ENCODE measurements around the gene SNAP29.
"Not testable (repeated sequence)": the region's sequence is repeated elsewhere in the genome, so short reads cannot be mapped to it uniquely, and the experiment has no call there.

SNAP29 gene

DNA sequence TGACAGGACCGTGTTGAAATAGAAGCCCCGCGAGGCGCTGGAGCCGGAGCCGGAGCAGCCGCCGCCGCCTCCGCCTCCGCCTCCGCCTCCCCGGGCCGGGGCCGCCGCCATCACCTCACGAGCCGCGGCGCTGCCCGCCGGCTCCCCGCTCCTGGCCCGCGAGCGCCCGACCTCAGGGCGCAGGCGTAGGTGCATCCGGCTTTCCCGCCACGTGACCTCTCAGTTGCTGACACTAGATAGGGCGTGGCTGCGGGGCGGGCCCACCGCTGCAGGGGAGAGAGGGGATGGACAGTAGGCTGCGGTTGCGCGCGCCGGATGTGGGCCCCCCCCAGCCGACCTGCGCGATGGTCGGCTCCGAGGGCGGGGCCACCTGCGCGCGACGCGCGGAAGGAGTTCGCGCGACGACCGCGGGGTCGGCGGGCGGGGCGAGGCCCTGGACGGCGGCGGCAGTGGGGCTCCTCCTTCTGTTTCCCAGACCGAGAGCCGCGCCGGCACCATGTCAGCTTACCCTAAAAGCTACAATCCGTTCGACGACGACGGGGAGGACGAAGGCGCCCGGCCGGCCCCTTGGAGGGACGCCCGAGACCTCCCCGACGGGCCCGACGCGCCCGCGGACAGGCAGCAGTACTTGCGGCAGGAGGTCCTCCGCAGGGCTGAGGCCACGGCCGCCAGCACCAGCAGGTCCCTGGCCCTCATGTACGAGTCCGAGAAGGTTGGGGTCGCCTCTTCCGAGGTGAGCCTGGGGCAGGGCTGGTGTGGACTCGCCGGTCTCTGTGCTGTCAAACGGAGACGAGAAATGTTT, at the start of gene SNAP29, which contains the start of gene PI4KA:
Gene SNAP29 (plus strand): TSS at position 393 of the 802 bp plus-strand sequence. CDS start 104 bp downstream, at position 497.
Gene PI4KA (minus strand): TSS at position 197 of the 802 bp plus-strand sequence. CDS start 86 bp downstream, at position 111.
- peak; percentile 93 to 95 for DNase-seq

DNA sequence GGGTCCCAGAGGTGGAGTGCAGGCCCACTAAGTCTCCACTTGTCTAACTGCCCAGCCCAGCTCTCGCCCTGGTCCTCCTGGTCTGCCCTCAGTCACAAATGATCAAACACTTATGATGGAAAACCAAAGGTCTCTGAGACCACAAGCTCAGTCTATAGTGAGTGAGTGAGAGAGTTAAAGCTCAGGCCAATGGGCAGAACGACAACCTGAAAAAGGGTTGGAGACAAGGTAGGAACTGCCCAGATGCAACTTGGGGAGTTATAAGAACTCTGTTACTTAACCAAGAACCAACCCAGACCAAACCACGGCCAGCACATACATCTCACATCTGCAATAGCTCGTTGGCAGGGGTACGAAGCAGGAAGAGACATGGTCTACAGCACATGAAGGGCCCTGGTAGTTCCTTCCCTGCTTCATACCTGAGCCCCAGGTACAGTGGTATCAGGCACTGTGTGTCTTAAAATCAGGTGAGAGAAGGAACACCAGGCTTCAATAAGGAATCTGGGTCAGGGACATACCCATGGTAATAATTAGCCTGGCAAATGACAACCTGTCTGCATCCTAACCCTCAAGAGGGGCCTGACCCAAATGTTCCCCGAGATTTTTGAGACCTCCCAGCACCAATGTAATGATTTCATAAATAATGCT, 49.1 kb upstream of the SNAP29 start:
- no peak for DNase-seq

DNA sequence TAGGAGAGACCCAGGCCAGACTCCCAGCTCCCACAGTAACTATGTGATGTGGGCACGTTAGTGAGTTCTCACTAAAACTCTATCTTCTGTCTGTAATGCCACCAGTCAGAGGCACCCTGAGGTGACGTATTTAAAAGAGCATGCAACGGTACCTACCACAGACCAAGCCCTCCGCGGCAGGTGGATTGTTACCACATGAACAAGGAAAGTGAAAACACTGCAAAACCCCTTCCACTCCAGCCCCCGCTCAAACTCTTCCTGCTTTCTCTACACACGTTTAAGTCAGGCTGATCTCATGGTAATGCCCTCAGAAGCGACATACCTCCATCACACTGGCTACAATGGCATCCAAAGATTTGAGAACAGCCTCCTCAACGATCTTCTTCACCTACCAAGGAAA, 48.2 kb upstream of the SNAP29 start:
- no peak for DNase-seq

DNA sequence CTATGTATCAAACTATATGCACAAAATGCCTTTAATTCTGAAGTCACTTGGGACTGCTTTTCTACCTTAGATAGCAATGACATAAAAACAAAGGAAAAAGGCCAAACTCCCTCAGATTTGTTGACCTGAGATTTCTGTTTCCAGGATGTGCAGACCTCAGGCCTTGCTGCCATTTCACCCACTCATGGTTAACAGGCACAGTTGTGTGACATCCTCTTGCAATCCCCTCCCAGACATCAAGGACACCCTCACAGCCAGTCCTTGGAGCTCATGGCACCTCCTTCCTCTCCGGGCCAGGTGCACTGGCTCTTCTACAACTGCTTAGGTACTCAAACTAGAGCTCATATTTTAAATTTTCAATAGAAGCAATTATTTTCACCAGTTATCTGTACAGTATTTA, 47.6 kb upstream of the SNAP29 start:
- DNase-seq, result no peak

DNA sequence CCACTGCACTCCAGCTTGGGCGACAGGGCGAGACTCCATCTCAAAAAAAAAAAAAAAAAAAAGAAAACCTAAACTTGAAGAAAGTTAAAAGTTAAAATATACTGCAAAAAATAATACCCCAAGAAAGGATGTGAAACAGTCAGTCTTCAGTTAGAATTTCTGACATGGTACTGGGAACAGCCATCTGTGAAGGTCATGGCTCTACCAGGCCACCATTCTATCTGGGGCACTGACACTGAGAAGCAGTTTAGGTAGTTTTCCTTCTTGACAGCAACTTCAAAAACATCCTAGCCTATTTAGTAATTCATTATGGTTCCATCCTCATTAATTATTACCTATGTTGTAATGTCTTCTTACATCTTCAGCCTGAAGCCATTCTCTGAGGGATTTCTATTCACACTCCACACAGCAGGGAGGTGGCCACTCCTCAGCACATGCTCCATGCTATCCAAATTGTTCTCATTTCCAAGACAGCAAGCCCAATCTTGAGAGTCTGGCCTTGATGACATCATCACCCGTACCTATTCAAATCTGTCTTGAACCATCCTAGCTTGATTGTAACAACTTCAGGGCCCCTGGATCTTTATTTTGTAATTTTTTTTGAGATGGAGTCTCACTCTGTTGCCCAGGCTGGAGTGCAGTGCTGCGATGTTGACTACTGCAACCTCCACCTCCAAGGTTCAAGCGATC, 46.7 kb upstream of the SNAP29 start:
- no peak for DNase-seq

DNA sequence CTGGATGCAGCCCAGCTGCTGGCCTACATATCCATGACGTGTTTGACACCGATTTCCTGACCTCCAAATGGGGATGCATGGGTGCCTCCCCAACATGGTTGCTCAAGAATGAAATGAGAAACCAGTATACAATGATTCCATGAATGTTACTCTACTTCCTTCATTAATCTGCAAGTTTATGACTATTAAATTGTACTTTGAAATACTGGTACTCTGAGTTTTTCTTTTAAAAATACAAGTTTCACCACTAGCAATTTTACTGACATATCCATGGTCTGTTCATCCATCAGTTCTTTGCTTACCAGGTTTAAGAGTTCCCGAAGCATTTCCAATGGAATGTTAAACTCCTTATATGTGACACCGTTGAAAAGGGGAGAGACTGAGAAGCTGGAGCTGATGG, 45.8 kb upstream of the SNAP29 start:
- DNase-seq, result no peak

DNA sequence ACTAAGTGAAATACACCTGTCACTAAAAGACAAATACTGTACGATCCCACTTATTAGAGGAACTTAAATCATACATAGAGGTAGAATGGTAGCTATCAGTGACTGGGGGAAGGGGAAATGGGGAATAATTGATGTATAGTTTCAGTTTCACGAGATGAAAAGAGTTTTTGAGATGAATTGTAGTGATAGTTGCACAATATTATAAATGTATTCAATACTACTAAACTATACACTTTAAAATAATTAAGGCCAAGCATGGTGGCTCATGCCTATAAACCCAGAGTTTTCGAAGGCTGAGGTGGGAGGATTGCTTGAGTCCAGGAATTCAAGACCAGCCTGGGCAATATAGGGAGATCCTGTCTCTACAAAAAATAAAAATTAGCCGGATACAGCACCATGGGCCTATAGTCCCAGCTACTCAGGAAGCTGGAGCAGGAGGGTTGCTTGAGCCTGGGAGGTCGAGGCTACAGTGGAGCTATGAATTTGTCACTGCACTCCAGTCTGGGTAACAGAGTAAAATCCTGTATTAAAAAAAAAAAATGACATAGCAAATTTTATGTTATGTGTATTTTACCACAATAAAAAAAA, 44.5 kb upstream of the SNAP29 start:
- no peak for DNase-seq

DNA sequence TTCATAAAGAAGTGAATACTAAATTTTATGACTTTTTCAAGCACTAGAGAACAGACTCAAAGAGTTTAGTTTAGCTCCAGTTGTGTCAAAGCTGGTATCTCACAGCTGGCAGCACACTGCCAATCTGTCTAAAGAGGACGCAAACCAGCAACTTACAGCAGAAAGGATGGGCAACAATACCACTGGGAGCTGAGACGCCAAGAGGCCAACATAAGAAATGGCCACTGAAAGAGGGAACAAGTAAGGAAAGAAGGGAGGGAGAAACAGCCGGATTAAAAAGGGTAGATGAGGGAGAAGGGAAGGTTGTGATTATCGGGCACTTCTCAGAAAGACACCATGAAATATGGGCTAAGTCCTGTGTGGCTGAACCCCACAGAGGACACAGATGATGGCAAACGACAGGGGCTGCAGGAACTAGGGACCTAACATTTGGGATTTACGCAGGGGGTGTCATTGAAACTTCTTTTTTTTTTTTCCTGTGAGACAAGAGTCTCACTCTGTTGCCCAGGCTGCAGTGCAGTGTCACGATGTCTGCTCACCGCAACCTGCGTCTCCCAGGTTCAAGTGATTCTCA, 43.2 kb upstream of the SNAP29 start:
- no peak for DNase-seq

DNA sequence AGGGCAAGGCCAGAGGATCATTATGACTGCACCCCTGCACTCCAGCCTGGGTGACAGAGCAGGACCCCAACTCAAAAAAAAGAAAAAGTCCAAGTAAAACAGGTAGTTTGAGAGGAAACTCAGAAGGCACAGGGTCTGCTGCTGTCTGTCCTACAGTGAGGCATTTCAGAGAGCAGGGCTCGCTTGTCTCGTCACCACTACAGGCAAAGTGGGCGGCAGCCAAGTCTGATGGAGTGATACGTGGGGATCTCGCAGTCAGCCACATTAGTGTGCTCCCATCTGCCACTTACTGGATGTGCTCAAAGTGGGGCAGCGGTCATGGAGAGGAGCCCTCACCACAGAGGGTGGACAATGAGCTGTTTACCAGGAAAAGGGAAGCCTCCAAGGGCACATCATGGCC, 42.2 kb upstream of the SNAP29 start:
- DNase-seq, result no peak

DNA sequence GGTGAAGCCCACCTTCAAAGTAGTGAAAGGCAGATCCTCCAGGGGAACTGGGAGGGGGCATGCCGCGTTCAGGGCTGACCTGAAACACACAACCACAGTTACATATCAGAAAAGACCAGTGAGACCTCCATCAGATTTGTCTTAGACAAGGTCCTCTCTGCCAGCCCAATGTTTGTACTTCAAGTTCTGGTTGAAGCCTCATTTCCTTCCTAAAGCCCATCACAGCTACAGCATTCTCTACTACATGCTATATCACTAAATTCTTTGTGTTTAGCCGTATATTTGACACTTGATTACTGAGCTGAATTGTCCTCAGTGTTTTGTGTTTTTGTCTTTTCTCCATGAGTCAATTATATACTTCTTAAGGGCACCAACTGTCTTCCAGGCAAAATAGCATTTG, 40.3 kb upstream of the SNAP29 start:
- no peak for DNase-seq

DNA sequence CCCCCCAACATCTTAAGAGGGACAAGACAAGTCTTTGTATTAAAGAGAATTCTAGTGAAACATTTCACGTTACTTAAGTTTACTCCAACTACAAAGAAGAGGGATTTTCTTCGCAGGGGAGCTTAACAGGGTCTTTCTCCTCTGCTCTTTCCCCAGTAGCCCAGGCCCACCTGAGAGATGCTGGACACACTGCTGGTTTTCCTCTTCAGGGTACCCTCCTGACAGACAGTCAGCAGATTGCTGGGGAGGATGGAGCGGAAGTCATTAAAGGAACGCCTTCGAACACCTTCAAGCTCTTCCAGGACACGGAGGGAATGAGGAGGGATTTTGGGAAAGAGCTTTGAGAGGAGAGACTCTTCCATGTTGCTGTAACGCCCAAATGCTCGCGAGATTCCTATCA, 39.3 kb upstream of the SNAP29 start:
- no peak for DNase-seq

DNA sequence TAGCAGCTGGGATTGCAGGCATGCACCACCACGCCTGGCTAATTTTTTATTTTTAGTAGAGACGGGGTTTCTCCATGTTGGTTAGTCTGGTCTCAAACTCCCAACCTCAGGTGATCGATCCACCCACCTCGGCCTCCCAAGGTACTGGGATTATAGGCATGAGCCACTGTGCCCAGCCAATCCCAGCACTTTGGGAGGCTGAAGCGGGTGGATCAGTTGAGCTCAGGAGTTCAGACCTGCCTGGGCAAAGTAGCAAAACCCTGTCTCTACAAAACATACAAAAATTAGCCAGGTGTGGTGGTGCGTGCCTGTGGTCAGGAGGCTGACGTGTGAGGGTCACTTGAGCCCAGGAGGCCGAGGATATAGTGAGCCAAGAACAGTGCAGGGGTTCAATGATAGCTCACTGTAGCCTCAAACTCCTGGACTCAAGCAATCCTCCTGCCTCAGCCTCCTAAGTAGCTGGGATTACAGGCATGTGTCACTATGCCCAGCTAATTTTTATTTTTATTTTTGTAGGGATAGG, 37.0 kb upstream of the SNAP29 start:
- not testable (repeated sequence) for DNase-seq

DNA sequence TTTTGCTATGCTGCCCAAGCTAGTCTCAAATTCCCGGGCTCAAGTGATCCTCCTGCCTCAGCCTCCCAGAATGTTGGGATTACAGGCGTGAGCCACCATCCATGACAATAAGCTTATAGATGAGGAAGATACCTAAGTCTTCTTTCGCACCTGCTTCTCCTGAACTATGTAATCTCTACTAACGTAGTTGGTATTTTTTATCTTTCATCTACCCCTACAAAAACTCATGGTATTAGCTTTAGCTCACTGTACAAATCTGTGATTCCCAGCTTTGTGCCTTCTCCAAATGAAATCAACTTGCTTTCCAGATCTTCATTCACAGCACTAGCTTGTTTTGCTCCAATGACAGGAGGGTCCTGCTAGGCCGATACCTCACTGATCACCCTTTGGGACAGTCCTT, 36.6 kb upstream of the SNAP29 start:
- no peak for DNase-seq

DNA sequence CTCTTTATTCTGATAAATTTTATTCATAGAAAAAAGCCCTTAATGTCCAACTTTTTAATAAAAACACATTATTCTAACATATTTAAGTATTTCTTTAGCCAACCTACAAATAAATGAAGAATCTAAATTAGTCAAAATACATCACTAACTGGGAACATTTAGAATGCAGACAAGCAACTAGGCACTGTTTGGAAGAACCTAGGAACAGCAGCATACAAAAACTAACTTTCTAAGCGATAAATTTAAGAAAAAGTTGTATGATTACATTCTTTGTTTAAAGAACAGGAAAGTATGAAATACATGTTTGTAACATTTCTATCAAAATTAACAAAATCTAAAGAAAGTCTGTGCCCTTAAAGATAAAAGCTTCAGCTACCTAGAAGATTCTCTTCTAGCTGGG, 35.5 kb upstream of the SNAP29 start:
- no peak for DNase-seq

DNA sequence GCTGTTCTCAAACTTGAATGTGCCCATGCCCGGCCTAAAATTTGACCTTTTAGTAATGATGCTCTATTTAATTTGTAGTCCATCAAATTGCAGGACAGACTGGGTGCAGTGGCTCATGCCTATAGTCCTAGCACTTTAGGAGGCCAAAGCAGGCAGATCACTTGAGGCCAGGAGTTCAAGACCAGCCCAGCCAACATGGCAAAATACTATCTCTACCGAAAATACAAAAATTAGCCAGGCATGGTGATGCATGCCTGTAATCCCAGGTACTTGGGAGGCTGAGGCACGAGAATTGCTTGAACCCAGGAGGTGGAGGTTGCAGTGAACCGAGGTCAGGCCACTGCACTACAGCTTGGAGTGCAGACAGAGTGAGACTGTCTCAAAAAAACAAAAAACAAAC, 33.6 kb upstream of the SNAP29 start:
- not testable (repeated sequence) for DNase-seq

DNA sequence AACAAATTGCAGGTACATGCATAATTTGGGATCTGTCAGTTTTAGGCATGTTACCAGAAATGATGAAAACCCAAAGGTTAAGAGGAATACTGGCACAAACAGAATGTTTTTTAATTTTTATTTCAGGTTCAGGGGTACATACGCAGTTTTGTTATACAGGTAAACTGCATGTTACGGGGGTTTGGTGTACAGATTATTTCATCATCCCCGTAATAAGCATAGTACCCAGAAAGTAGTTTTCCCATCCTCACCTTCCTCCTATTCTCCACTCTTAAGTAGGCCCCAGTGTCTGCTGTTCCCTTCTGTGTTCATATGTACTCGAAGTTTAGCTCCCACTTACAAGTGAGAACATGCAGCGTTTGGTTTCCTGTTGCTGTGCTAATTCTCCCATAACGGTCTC, 33.2 kb upstream of the SNAP29 start:
- no peak for DNase-seq

DNA sequence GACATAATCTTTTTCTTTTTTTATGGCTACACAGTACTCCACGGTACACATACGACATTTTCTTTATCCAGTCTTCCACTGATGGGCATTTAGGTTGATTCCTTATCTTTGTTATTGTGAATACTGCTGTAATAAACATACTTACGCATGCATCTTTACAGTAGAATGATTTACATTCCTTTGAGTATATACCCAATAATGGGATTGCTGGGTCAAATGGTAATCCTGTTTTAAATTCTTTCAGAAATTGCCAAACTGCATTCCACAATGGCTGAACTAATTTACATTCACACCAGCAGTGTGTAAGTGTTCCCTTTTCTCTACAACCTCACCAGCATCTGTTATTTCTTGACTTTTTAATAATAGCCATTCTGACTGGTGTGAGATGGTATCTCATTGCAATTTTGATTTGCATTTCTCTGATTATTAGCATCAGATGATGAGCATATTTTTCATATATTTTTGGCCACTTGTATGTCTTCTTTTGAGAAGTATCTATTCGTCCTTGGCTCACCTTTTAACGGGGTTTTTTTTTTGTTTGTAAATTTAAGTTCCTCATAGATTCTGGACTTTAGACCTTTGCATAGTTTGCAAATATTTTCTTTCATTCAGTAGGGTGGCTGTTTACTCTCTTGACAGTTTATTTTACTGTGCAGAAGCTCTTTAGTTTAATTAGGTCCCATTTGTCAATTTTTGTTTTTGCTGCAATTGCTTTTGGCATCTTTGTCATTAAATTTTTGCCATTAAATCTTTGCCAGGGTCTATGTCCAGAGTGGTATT, 32.2 kb upstream of the SNAP29 start:
- DNase-seq, result not testable (repeated sequence)

DNA sequence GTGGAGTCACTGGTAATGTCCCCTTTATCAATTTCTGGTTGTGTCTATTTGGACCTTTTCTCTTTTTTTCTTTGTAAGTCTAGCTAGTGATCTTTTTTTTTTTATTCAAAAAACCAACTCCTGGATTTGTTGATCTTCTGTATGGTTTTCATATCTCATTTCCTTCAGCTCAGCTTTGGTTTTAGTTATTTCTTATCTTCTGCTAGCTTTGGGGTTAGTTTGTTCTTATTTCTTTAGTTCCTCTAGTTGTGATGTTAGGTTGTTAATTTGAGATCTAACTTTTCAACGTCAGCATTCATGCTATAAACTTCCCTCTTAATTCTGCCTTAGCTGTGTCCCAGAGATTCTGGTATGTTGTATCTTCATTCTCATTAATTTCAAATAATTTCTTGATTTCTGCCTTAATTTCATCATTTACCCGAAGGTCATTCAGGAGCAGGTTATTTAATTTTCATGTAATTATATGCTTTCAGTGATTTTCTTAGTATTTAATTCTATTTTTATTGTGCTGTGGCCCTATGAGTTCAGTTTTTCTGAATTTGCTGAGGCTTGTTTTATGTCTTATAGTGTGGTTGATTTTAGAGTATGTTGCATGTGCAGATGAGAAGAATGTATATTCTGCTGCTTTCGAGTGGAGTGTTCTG, 29.2 kb upstream of the SNAP29 start:
- DNase-seq, result no peak

DNA sequence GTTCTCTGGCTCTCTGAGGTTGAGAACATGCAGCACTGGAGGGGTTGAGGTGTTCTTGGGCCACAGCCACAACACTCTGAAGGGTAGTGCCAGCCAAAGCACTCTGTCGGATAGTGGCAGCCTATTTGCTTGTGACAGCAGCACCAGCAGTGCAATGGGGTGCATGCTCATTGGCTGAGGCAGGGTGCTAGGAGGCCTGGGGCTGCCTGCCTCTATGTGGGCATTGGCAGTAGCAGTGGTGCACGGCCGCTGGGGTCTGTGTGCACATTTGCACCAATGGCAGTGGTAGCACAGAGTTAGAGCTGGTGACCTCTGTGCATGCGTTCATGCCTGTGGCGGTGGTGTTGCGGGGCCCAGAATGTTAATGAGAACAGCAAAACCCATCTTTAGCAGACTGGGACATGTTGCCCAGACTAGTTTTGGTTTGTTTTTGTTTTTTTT, 25.6 kb upstream of the SNAP29 start:
- DNase-seq, result no peak

DNA sequence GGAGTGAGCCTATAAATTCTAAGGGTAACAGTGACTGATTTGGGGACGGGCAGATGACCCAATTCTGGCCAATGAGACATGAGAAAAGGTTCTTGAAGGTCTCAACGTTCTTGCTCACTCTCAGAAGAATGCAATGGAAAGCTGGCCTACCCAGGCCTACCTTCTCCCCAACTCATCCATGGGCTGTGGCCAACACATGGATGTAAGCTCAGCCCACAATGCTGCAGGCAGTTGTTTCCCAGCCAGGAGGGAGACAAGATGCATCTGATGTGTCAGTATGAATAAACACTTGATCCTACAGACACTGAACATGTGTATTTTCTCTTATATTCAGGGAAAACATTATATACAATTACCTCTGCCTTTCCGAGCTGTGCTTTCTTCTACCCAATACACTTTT, 24.6 kb upstream of the SNAP29 start:
- no peak for DNase-seq

DNA sequence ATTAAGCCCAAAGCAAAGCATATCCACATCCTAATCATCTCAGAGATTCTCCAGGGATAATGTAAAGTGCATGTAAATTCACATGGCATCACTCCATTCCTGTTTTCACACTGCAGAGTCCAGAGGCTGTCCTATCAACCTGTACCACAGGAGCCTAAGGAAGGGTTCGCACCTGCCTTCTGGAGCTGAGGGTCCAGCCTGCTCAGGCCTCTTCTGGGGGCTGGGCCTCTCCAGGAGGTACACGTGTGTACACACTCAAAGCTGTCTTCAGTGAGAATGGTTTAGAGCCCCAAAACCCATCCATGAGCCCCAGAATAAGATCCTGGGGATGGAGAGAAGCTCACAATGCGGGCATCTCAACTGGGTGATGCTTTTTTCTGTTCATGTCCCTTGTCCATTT, 24.1 kb upstream of the SNAP29 start:
- no peak for DNase-seq
